GM21529 (cell line): Measurements from ENCODE around the gene RASL10A.

ENCODE experiments used
- ATAC-seq: cut with Tn5 transposase; IDR thresholded peaks from one replicate; pipeline ENCODE4 v1.9.1; 2021; ENCODE audit not compliant: unreplicated experiment

RASL10A gene

GRCh38 chr22:29339381-29340235, 24.1 kb upstream of the RASL10A start:
- ATAC-seq: no peak

GRCh38 chr22:29338398-29338797, 22.9 kb upstream of the RASL10A start:
- ATAC-seq: no peak

GRCh38 chr22:29337631-29338284, 22.3 kb upstream of the RASL10A start:
- no peak for ATAC-seq

- no peak for ATAC-seq
These were observed 21.4 kb upstream of the RASL10A start for GRCh38 chr22:29336751-29337490.

GRCh38 chr22:29335656-29336055, 20.2 kb upstream of the RASL10A start:
- no peak for ATAC-seq

GRCh38 chr22:29334696-29335344, 19.3 kb upstream of the RASL10A start:
- ATAC-seq: no peak

GRCh38 chr22:29334148-29334547, 18.7 kb upstream of the RASL10A start:
- no peak for ATAC-seq

- no peak for ATAC-seq
These were observed 17.5 kb upstream of the RASL10A start for GRCh38 chr22:29332886-29333496.

- ATAC-seq: no peak
These were observed 16.3 kb upstream of the RASL10A start for GRCh38 chr22:29331658-29332300.

GRCh38 chr22:29331213-29331612, 15.7 kb upstream of the RASL10A start:
- ATAC-seq: no peak

GRCh38 chr22:29330753-29331152, 15.3 kb upstream of the RASL10A start:
- ATAC-seq: no peak

GRCh38 chr22:29330291-29330690, 14.8 kb upstream of the RASL10A start:
- no peak for ATAC-seq

GRCh38 chr22:29329581-29329980, 14.1 kb upstream of the RASL10A start:
- no peak for ATAC-seq

GRCh38 chr22:29328566-29329500, 13.3 kb upstream of the RASL10A start:
- ATAC-seq: no peak

- no peak for ATAC-seq
These were observed 12.6 kb upstream of the RASL10A start for GRCh38 chr22:29328055-29328454.

- no peak for ATAC-seq
These were observed 11.7 kb upstream of the RASL10A start for GRCh38 chr22:29327089-29327764.

- no peak for ATAC-seq
These were observed 11.0 kb upstream of the RASL10A start for GRCh38 chr22:29326481-29326880.

- no peak for ATAC-seq
These were observed 10.4 kb upstream of the RASL10A start for GRCh38 chr22:29325785-29326315.
